Activated B cell treated with CpG ODN at 0.5 μM for 24 hours (primary cell): ENCODE results near the gene CEACAM1. TPM values are rescaled to one million over a fixed set of nuclear protein-coding genes. Genes with fewer than 3 reads are reported as not detected.

Source experiments
- ATAC-seq: fragments of 200-7000 bp; cut with Tn5 transposase; one replicate; pipeline ENCODE4 v1.10.0; 2021; ENCODE audit warnings: low read depth, mild to moderate bottlenecking, moderate library complexity
- CTCF ChIA-PET: fragments of 350-600 bp; sonication (Branson Sonifier 250); formaldehyde crosslinking; loops from one replicate; lab custom pipeline; 2021; ENCODE audit warnings: antibody characterized with exemption; lab: Charles Lee
- POLR2A ChIA-PET: fragments of 350-600 bp; sonication (Branson Sonifier 250); formaldehyde crosslinking; loops from one replicate; lab custom pipeline; 2021; ENCODE audit warnings: antibody characterized with exemption; lab: Charles Lee
- DNase-seq: peaks from one replicate; pipeline ENCODE4 v3.0.0; 2022
- H3K27ac Mint-ChIP-seq: one replicate; pipeline ENCODE4 v1.8.0; 2020; ENCODE audit warnings: mixed read lengths
- H3K27me3 Mint-ChIP-seq: one replicate; pipeline ENCODE4 v1.8.0; 2021; ENCODE audit warnings: mixed read lengths
- H3K36me3 Mint-ChIP-seq: one replicate; pipeline ENCODE4 v1.8.0; 2021; ENCODE audit warnings: low read depth, mixed read lengths
- H3K4me1 Mint-ChIP-seq: one replicate; pipeline ENCODE4 v1.8.0; 2021; ENCODE audit warnings: mixed read lengths
- H3K4me3 Mint-ChIP-seq: one replicate; pipeline ENCODE4 v1.8.0; 2020; ENCODE audit warnings: mild to moderate bottlenecking, mixed read lengths
- H3K9me3 Mint-ChIP-seq: one replicate; pipeline ENCODE4 v1.8.0; 2020; ENCODE audit warnings: mixed read lengths
- intact Hi-C: fragments of 100-400 bp; cut with micrococcal nuclease; formaldehyde crosslinking; loops from one replicate; pipeline ENCODE4 v1.15.1; 2024
- total RNA-seq: library from RNA; stranded (reverse); gene quantifications from 2 replicates; pipeline ENCODE4 v1.2.3, GENCODE V29; 2022
- TF ChIP-seq, protein P1 (sequence below): fragments of 200-600 bp; IDR thresholded peaks from one replicate; pipeline ENCODE4 v1.8.0; 2022; ENCODE audit warnings: antibody characterized with exemption, mild to moderate bottlenecking

Gene CEACAM1
- total RNA-seq, result 7.1 and 9.4 TPM in 2 replicates

DNA sequence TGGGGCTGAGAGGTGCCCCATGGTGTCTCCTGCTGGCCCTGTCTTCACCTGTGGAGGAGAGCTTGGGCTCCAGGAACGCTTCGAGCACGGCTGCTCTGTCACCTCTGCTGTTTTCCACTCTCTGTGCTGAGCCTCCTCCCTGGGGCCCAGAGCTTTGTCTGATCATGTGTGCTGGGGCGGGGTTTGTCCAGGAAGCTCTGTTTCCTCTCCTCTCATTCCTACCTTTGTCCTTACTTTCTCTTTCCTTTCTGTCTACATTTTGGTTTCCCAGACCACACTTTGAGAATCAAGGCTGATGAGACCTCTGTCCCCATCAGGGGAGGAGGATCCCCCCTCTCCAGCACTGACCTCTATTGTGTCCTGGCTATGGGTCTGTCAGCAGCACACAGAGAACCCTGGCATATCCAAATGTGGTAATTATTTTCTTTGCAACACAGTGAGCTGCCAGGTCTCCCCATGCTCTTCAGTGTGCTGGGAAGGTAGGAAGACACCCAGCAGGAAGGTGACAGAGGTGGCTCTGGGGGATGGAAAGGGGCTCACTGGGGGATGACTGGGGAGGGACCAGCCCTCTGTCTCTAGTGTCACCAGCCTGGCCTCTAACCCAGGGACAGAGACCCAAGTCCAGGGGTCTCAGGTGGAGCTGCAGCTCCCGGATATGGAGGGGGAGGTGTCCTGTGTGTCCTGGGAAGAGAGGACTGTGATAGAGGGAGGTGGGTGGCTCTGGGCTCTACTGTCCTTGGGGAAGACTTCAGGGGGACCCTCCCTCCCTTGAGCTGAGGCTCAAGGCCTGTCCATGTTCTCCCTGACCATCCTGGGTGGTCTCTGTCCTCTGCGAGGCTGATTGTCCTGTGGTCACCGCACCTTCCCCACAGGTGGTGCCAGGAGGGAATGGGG is at the start of gene CEACAM1:
Gene CEACAM1, minus strand, starts transcription at position 128 of the 894 bp plus-strand sequence. Its CDS starts 107 bp downstream, at position 21.
- CTCF ChIA-PET, result interaction anchor here (0.8 to 7.2 kb wide), 20 partner anchors 10 to 105 kb away, joined by 3 to 142 read pairs (median 5); partner anchors contain the start of gene CXCL17
- H3K4me1 Mint-ChIP-seq, result peaks cover 41% of the 10 kb centered on the region
- DNase-seq (no peak), ATAC-seq (peak; percentile 70)
- peak within 1 kb of the TSS; percentile 80 for H3K27ac Mint-ChIP-seq
- no peaks in the 10 kb centered on the region for H3K9me3 Mint-ChIP-seq
- no peaks in the 10 kb centered on the region for H3K27me3 Mint-ChIP-seq
- intact Hi-C loops, result loop anchor here (1.0 to 5.0 kb wide), 4 partner anchors 16 to 78 kb away; no protein-coding TSS in a partner anchor
- TF ChIP-seq, protein P1, sequence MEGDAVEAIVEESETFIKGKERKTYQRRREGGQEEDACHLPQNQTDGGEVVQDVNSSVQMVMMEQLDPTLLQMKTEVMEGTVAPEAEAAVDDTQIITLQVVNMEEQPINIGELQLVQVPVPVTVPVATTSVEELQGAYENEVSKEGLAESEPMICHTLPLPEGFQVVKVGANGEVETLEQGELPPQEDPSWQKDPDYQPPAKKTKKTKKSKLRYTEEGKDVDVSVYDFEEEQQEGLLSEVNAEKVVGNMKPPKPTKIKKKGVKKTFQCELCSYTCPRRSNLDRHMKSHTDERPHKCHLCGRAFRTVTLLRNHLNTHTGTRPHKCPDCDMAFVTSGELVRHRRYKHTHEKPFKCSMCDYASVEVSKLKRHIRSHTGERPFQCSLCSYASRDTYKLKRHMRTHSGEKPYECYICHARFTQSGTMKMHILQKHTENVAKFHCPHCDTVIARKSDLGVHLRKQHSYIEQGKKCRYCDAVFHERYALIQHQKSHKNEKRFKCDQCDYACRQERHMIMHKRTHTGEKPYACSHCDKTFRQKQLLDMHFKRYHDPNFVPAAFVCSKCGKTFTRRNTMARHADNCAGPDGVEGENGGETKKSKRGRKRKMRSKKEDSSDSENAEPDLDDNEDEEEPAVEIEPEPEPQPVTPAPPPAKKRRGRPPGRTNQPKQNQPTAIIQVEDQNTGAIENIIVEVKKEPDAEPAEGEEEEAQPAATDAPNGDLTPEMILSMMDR, result no peak
- no peaks in the 10 kb centered on the region for H3K36me3 Mint-ChIP-seq
- POLR2A ChIA-PET, result interaction anchor here (0.5 to 3.6 kb wide), 5 partner anchors 57 to 77 kb away, joined by 3 to 43 read pairs (median 4); no protein-coding TSS in a partner anchor
- H3K4me3 Mint-ChIP-seq, result peak within 1 kb of the TSS; percentile 70

DNA sequence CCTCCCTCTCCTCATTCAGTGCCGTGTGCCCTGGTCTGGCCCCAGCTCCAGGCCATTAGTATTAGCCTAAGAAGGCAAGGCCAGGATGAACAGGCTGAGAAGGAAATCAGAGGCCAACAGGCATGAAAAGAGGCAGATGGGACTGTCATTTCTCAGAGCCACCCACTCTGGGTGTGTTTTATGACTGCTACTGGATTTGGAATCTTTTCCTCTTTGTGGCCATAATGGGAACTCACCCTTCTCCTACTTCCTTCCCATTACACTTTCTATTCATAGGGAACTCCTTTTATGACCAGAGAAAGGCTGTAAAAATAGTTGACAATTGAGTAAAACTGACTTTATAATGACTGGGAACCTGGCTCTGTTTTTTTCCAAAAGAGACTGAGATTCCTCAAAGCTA is 48.7 kb upstream of the CEACAM1 start:
- TF ChIP-seq, protein P1, result no peak
- Mint-ChIP-seq H3K4me1 (peaks cover 29% of the 10 kb centered on the region), H3K36me3 (no peaks in the 10 kb centered on the region), H3K27ac (peak overlapping the region; percentile 62), H3K9me3 (no peaks in the 10 kb centered on the region), H3K27me3 (no peaks in the 10 kb centered on the region), H3K4me3 (no peak overlapping the region)
- DNase-seq (no peak), ATAC-seq (no peak)
- POLR2A ChIA-PET, result no interaction called here
- intact Hi-C loops, result no loop called here
- CTCF ChIA-PET, result interaction anchor here (1.0 kb wide), 1 partner anchor 19 kb away, joined by 3 read pairs; no protein-coding TSS in a partner anchor

DNA sequence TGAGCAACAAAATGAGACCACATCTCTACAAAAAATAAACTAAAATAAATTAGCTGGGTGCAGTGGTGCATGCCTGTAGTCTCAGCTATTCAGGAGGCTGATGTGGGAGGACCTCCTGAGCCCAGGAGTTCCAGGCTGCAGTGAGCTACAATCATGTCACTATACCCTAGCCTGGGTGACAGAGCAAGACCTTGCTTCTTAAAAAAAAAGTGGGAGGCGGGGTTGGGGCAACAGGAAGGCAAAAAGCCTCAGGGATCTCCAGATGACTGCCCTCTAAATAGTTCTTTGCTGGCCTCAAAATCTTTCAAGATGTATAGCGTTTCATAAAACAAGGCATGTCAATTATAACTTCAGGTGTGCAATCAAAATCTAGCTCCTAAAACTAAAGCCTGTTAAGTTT is 48.0 kb upstream of the CEACAM1 start:
- DNase-seq, result no peak
- peak overlapping the region; percentile 36 for H3K4me3 Mint-ChIP-seq
- ATAC-seq, result peak; percentile 61
- H3K27ac Mint-ChIP-seq, result peak overlapping the region; percentile 62
- CTCF ChIA-PET, result interaction anchor here (1.0 kb wide), 1 partner anchor 20 kb away, joined by 3 read pairs; no protein-coding TSS in a partner anchor
- H3K4me1 Mint-ChIP-seq, result peaks cover 29% of the 10 kb centered on the region
- POLR2A ChIA-PET, result interaction anchor here (0.5 kb wide), 1 partner anchor 211 kb away, joined by 10 read pairs; no protein-coding TSS in a partner anchor
- H3K9me3 Mint-ChIP-seq, result no peaks in the 10 kb centered on the region
- no peaks in the 10 kb centered on the region for H3K36me3 Mint-ChIP-seq
- intact Hi-C loops, result no loop called here
- TF ChIP-seq, protein P1, result no peak
- H3K27me3 Mint-ChIP-seq, result no peaks in the 10 kb centered on the region

DNA sequence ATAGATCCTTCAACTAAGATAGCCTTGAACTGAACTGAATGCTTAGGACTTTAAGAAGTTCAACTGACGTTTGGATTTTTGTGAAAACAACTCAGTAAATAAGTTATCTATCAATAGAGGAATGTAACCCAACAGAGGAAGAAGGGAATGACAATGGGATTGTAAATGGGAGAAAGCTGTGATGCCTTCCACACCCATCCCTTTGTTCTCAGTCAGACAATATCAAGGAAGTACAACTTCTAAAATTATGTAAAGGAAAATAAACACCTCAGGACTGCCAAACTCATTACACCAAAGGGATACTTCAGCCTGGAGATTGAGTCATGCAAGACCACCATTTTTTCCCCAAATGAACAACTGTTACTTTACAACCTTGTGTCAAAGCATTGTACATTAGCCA is 45.4 kb upstream of the CEACAM1 start:
- H3K4me3 Mint-ChIP-seq, result no peak overlapping the region
- DNase-seq (no peak), ATAC-seq (no peak)
- no peaks in the 10 kb centered on the region for H3K27me3 Mint-ChIP-seq
- no peaks in the 10 kb centered on the region for H3K36me3 Mint-ChIP-seq
- ChIA-PET POLR2A (no interaction called here), CTCF (interaction anchor here (1.2 kb wide), 1 partner anchor 23 kb away, joined by 5 read pairs; no protein-coding TSS in a partner anchor)
- no peaks in the 10 kb centered on the region for H3K9me3 Mint-ChIP-seq
- intact Hi-C loops, result no loop called here
- no peak overlapping the region for H3K27ac Mint-ChIP-seq
- TF ChIP-seq, protein P1, result no peak
- H3K4me1 Mint-ChIP-seq, result peaks cover 34% of the 10 kb centered on the region

DNA sequence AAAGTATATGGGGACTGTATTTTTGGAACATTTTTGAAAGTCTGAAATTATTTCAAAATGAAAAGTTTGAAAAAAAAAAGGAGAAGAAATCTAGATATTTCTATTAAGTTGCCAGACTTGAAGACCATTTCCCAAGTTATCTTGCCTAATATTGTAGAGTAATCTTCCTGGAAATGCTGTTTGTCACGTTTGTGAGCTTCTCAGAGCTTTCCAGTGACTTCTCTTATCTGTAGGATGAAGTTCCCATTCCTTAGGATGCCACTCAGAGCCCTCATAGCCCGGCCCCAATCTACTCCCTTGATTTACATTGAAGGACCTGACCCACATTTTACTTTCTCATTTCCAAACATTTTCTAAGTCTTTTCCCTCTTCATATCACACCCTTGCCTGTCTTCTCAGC is 42.8 kb upstream of the CEACAM1 start:
- no peaks in the 10 kb centered on the region for H3K36me3 Mint-ChIP-seq
- ChIA-PET POLR2A (no interaction called here), CTCF (interaction anchor here (1.3 to 1.5 kb wide), 2 partner anchors 9 to 25 kb away, joined by 4 to 8 read pairs; no protein-coding TSS in a partner anchor)
- H3K4me3 Mint-ChIP-seq, result no peak overlapping the region
- no peaks in the 10 kb centered on the region for H3K27me3 Mint-ChIP-seq
- TF ChIP-seq, protein P1, result no peak
- H3K4me1 Mint-ChIP-seq, result peaks cover 37% of the 10 kb centered on the region
- DNase-seq (no peak), ATAC-seq (no peak)
- no peaks in the 10 kb centered on the region for H3K9me3 Mint-ChIP-seq
- intact Hi-C loops, result no loop called here
- no peak overlapping the region for H3K27ac Mint-ChIP-seq
